ENCODE results near the gene IFNLR1.
"Not testable (repeated sequence)": the region's sequence is repeated elsewhere in the genome, so short reads cannot be mapped to it uniquely, and the experiment has no call there.

IFNLR1 gene

DNA sequence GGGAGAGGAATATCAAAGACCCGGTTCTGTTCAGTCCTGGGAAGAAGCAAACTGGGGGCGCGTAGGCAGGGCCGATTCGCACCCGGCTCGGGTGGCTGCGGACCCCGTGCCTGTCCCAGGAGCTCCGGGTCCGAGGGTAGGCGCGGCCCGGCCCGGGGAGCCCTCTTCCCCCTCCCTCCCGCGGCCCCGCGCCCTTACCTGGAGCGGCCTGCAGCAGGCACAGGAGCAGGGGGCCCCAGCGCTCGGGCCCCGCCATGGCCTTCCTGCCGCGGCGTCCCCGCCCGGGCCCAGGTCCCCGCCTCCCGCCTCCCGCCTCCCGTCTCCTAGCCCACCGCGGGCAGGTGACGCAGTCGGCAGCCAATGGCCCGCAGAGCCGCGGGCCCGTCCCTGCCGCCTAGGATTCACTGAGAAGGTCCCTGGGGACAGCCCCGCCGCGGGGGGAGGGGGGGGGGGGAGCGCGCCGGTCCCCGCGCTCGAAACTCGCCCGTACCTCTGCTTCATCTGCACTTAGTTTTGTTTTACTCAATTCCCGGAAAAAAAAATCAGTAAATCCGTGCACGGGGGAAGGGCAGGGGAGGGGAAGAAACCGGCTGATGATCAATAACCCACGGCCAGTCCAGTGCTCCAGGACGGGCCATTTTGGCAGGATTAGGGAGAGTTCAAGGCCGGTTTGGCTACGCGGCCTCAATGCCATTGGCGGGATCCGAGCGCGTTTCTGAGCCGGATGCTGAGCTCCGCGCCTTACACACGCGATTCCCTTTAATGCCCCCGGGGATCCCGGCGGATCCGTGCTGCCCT is at the start of gene IFNLR1:
Gene IFNLR1 (minus strand): TSS at position 297 of the 798 bp plus-strand sequence. CDS start 41 bp downstream, at position 256.
- DNase-seq (ENCODE audit: low read depth), result peak; percentile 54

GRCh38 chr1:24235921-24236788 is 49.1 kb upstream of the IFNLR1 start:
- DNase-seq (ENCODE audit: low read depth), result no peak

DNA sequence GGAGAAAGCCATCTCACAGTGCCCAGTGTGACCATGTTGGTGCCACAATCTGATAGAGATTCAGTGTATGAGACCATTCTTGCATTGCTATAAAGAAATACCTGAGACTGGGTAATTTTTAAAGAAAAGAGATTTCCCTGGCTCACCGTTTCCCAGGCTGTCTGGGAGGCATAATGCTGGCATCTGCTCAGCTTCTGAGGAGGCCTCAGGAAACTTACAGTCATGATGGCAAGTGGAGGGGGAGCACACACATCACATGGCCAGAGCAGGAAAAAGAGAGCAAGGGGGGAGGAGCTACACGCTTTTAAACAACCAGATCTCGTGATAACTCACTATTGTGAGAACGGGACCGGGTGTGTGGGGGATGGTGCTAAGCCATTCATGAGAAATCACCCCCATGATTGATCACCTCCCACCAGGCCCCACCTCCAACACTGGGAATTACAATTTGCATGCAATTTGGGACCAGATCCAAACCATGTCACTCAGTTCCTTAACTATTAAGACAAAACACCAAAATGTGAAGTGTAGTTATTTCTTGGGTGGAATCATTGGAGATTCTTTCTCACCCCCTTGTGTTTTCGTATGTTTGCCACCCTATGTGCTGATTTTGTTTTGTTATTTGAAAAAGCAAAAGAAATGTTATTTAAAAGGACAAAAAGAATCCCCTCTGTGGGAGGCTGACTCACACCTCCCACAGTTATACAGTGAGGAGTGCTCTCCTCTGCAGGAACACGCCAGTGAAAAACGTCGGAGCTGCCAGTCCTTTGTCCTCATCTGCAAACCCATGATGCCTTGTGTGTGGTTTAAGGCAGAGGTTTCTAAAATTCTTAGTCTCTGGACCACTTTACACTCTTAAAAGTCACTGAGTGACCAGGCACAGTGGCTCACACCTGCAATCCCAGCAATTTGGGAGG is 46.9 kb upstream of the IFNLR1 start:
- DNase-seq (ENCODE audit: low read depth), result no peak

GRCh38 chr1:24231701-24232100 is 44.6 kb upstream of the IFNLR1 start:
- DNase-seq (ENCODE audit: low read depth), result no peak

GRCh38 chr1:24228311-24228710 is 41.2 kb upstream of the IFNLR1 start:
- no peak for DNase-seq (ENCODE audit: low read depth)

DNA sequence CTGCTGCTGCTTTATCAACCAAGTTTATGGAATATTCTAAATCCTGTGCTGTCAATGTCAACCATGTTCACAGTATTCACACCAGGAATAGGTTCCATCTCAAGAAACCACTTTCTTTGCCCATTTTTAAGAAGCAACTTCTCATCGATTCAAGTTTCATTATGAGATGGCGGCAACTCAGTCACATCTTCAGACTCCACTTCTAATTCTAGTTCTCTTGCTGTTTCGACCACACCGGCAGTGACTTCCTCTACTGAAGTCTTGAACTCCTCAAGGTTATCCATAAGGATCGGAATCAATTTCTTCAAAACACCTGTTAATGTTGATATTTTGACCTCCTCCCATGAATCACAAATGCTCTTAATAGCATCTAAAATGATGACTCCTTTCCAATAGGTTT is 39.7 kb upstream of the IFNLR1 start:
- DNase-seq (ENCODE audit: low read depth), result no peak

DNA sequence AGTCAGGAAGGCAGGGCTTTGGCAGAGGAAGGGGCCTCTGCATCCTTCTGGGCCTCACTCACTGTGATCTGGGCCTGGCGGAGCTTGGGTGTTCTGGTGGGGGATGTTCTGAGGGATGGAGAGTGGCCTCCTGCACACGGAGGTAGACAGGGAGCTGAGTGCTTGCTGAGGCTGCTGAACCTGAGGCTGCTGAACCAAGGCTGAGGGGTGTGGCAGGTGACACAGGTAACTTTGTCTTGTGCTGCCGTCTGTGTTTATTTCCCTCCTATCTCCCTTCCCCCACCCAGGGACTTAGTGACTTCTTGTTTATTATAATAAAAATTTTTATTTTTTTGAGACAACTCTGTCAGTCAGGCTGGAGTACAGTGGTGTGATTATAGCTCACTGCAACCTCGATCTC is 37.7 kb upstream of the IFNLR1 start:
- DNase-seq (ENCODE audit: low read depth), result no peak

DNA sequence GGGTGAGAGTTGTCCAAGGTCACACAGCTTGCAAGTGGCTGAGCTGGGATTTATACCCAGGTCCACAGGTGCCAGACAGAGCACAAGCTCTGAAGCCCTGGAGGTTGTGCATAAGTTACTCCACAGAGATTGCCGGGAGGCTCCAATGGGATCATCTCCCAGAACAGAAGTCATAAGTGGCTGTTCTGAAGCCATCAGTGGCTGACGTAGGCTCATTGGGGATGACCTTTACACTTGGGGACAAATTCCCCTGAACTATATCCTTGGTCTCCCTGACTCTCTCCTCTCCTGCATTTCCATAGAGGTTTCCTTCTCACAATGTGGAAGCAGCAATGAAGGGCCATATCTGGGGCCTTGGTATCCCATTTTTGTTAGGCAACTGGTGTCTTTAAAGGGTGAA is 37.0 kb upstream of the IFNLR1 start:
- no peak for DNase-seq (ENCODE audit: low read depth)

- no peak for DNase-seq (ENCODE audit: low read depth)
These were observed 35.7 kb upstream of the IFNLR1 start for GRCh38 chr1:24222793-24223192.

GRCh38 chr1:24222008-24222605 is 35.0 kb upstream of the IFNLR1 start:
- DNase-seq (ENCODE audit: low read depth), result no peak

DNA sequence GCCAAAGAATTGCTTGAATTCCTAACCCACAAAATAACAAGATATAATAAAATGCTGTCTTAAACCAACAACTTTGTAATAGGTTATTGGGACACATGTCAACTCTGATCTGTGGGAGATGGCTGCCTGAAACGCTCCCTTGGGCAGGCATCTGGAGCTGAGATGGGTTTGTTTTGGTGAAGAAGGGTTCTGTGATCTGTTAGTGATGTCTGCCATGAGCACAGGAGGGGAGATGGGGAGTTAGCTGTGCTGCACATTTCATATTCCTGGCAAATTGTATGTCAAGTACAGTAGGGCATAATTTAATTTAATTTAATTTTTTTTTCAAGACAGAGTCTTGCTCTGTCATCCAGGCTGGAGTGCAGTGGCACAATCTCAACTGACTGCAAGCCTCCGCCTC is 34.2 kb upstream of the IFNLR1 start:
- DNase-seq (ENCODE audit: low read depth), result no peak

DNA sequence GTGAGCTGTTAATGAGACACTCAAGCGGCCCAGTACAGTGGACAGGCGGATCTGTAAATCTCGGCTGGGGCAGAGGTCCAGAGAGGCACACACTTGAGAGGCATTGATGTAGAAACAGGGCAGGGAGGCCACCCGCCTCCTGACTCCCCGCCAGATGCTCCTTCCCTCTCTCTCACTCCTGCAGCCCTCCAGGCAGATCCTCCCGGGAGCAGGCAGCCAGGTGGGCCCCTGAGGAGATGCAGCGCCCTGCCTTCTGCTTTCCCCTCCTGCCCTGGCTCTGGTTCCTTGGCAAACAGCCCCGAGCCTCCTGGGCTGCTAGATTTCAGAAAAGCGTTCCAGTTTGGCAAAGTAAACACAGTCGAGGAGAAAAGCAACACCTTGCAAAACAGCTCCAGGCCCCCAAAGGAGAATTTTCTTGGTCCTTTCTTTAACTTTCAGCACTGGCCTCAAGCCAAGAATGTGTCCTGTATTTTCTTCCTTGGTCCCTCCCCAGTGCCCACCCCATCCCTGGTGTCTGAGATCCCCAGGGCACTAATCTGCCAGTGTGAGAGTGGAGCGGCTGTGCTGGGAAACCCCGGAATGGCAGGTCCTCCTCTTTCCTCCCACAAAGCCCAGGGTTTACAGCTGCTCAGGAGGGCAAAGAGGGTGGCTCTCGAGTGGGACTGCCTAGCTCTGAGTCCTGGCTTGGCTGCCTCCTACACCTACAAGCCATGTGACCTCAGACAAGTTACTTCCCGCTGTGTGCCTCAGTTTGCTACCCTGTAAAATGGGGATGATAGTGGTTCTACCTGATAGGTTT is 29.4 kb upstream of the IFNLR1 start:
- DNase-seq (ENCODE audit: low read depth), result no peak

DNA sequence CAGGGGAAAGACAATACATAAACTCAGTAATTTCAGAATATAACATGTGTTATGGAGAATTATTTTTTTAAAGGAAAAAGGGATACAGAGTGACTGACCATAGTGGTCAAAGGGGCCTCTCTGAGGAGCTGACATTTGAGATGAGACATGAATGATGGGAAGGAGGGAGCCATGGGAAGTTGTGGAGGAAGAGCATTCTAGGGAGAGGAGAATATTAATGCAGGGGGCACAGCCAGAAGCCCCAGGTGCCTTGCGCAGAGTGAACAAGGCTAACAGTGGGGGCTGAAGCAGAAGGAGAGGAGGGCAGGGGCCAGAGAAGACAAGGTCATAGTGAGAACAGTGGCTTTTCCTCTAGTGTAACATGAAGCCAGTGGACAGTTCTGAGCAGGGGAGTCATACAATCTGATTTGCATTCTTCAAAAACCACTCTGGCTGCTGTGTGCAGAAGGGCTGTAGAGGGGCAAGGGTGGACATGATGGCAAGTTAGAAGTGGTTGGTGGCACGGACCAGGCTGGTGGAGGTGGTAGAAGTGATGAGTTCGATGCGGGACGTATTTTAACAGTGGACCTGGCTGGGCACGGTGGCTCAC is 28.2 kb upstream of the IFNLR1 start:
- DNase-seq (ENCODE audit: low read depth), result no peak

GRCh38 chr1:24212376-24212775 is 25.3 kb upstream of the IFNLR1 start:
- DNase-seq (ENCODE audit: low read depth), result no peak

GRCh38 chr1:24210195-24210627 is 23.1 kb upstream of the IFNLR1 start:
- no peak for DNase-seq (ENCODE audit: low read depth)

DNA sequence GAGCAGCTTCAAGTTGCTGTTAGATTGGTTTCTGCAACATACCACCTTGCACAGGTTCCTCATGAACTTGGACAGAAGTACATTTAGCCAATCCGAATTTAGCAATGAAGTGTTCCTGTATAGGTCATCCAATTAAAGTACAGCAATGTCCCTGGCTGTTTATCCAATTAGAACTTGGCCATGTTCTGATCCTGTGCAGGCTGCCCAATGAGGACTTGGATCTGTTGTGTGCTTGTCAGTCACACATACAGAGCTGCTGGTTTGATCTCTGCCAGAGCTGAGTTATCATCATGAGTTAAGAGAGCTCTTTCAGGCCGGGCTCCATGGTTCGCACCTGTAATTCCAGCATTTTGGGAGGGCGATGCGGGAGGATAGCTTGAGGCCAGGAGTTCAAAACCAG is 22.0 kb upstream of the IFNLR1 start:
- DNase-seq (ENCODE audit: low read depth), result no peak

GRCh38 chr1:24207709-24208108 is 20.6 kb upstream of the IFNLR1 start:
- no peak for DNase-seq (ENCODE audit: low read depth)

DNA sequence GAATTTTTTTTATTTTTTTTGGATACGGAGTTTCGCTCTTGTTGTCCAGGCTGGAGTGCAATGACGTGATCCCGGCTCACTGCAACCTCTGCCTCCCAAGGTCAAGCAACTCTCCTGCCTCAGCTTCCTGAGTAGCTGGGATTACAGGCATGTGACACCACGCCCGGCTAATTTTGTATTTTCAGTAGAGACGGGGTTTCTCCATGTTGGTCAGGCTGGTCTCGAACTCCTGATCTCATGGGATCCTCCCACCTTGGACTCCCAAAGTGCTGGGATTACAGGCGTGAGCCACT is 20.3 kb upstream of the IFNLR1 start:
- not testable (repeated sequence) for DNase-seq (ENCODE audit: low read depth)

GRCh38 chr1:24206516-24207394 is 19.7 kb upstream of the IFNLR1 start:
- no peak for DNase-seq (ENCODE audit: low read depth)

GRCh38 chr1:24206083-24206464 is 19.0 kb upstream of the IFNLR1 start:
- DNase-seq (ENCODE audit: low read depth), result no peak

Measured in activated gamma-delta T cell treated with anti-CD3 and anti-CD28 coated beads, Interleukin-2, amount 50 U/mL, for 16 hours (primary cell).